Measurements from ENCODE around the gene PDE6H.

- TF ChIP-seq CTCF (IDR thresholded peaks at IDR 0.05) (no peak), POLR2A (IDR thresholded peaks at IDR 0.05) (no peak)
Measured at GRCh38 chr12:14958361-14959125, 14.3 kb upstream of the PDE6H start.
